Endothelial cell of umbilical vein (primary cell): Measurements from ENCODE around the gene CDK15. TPM values are rescaled to one million over a fixed set of nuclear protein-coding genes. Genes with fewer than 3 reads are reported as not detected.

Source experiments
- BruUV-seq: library from RNA; stranded (reverse); fragments of 400-500 nt; replicated peaks from 2 replicates; lab custom pipeline; 2021; lab: Mats Ljungman, UMichigan
- CTCF ChIA-PET: fragments of 300-600, 350-600 bp; sonication (Branson Sonifier 250); formaldehyde crosslinking; loops from one replicate; lab custom pipeline; 2021; ENCODE audit warnings: antibody characterized with exemption, inconsistent platforms; lab: Charles Lee
- POLR2A ChIA-PET: fragments of 300-600, 350-600 bp; sonication (Branson Sonifier 250); formaldehyde crosslinking; loops from one replicate; lab custom pipeline; 2021; ENCODE audit warnings: antibody characterized with exemption, inconsistent platforms; lab: Charles Lee
- DNase-seq: peaks from one replicate; pipeline ENCODE4 v3.0.0-alpha.2; 2011; ENCODE audit warnings: low read depth, low spot score
- FAIRE-seq: peaks from 2 replicates; lab custom pipeline; 2011; peaks lifted over from hg19 to GRCh38; lab: Jason Lieb, UNC
- H2AFZ ChIP-seq: 2 replicates; pipeline ENCODE4 v1.6.0; 2012; ENCODE audit warnings: low read depth, low read length, control low read depth, inconsistent platforms
- H3K27ac ChIP-seq: 2 replicates; pipeline ENCODE4 v1.5.1; 2011; ENCODE audit warnings: low read depth, mild to moderate bottlenecking, control low read depth, low read length, moderate library complexity; ENCODE audit not compliant: insufficient read depth
- H3K27me3 ChIP-seq, 2 experiments: 2 replicates each; pipeline versions ENCODE4 v1.6.0 to v1.6.1; 2011; ENCODE audit warnings: low read length in 2 of 2, mixed read lengths in 1 of 2; ENCODE audit not compliant: control insufficient read depth in 2 of 2, insufficient read depth in 2 of 2
- H3K36me3 ChIP-seq, 2 experiments: 2 replicates in 1 of 2; 3 replicates in 1 of 2; pipeline ENCODE4 v1.5.1; 2011; ENCODE audit warnings: low read length in 2 of 2, mild to moderate bottlenecking in 1 of 2, moderate library complexity in 1 of 2; ENCODE audit not compliant: control insufficient read depth in 2 of 2, insufficient read depth in 2 of 2; ENCODE audit errors: extremely low read depth in 1 of 2
- H3K4me1 ChIP-seq: 3 replicates; pipeline ENCODE4 v1.5.1; 2011; ENCODE audit warnings: mild to moderate bottlenecking, low read length; ENCODE audit not compliant: control insufficient read depth, insufficient read depth; ENCODE audit errors: extremely low read depth
- H3K4me2 ChIP-seq: 2 replicates; pipeline ENCODE4 v1.6.1; 2011; ENCODE audit warnings: low read length, control low read depth, mixed read lengths; ENCODE audit not compliant: insufficient read depth
- H3K4me3 ChIP-seq, 3 experiments: fragments of 200-600 bp in 1 of 3; sonication (generic), shearing (Covaris generic) in 1 of 3; replicated peaks in 1 of 3; 2 replicates each; pipeline ENCODE4 v1.5.1; 2011 to 2016; ENCODE audit warnings: control low read depth in 3 of 3, low read length in 3 of 3, mild to moderate bottlenecking in 2 of 3, inconsistent platforms in 1 of 3, low read depth in 1 of 3, moderate library complexity in 1 of 3; ENCODE audit not compliant: insufficient read depth in 1 of 3
- H3K79me2 ChIP-seq: 2 replicates; pipeline ENCODE4 v1.6.0; 2012; ENCODE audit warnings: low read length, inconsistent platforms; ENCODE audit not compliant: control insufficient read depth, insufficient read depth
- H3K9ac ChIP-seq: replicated peaks from 2 replicates; pipeline ENCODE3; 2011; ENCODE audit warnings: low read length, control low read depth; ENCODE audit not compliant: insufficient read depth; ENCODE audit errors: extremely low read depth
- H3K9me1 ChIP-seq: replicated peaks from 3 replicates; pipeline ENCODE4 v1.6.0; 2011; ENCODE audit warnings: mild to moderate bottlenecking, low read length; ENCODE audit not compliant: control insufficient read depth, insufficient read depth; ENCODE audit errors: extremely low read depth
- H3K9me3 ChIP-seq: replicated peaks from 2 replicates; pipeline ENCODE4 v1.5.1; 2012; ENCODE audit warnings: low read length, inconsistent platforms; ENCODE audit not compliant: control insufficient read depth, insufficient read depth
- H4K20me1 ChIP-seq: replicated peaks from 2 replicates; pipeline ENCODE3; 2011; ENCODE audit warnings: mild to moderate bottlenecking, low read length; ENCODE audit not compliant: control insufficient read depth, insufficient read depth; ENCODE audit errors: extremely low read depth
- EZH2 ChIP-seq: IDR thresholded peaks from 2 replicates; pipeline ENCODE4 v1.6.1; 2012; ENCODE audit warnings: borderline replicate concordance, low read depth, mild to moderate bottlenecking, moderate library complexity, low read length, inconsistent platforms; ENCODE audit not compliant: severe bottlenecking
- FOS ChIP-seq: IDR thresholded peaks from 2 replicates; pipeline ENCODE4 v1.6.1; 2011; ENCODE audit warnings: mild to moderate bottlenecking, low read length, moderate library complexity, borderline replicate concordance; ENCODE audit not compliant: insufficient read depth
- GATA2 ChIP-seq: IDR thresholded peaks from 2 replicates; pipeline ENCODE4 v1.7.0; 2011; ENCODE audit warnings: low read depth, mild to moderate bottlenecking, moderate library complexity, mixed read lengths, low read length; ENCODE audit not compliant: insufficient read length, insufficient read depth
- JUN ChIP-seq: IDR thresholded peaks from 2 replicates; pipeline ENCODE4 v1.6.1; 2011; ENCODE audit warnings: borderline replicate concordance, low read depth; ENCODE audit not compliant: insufficient read length, insufficient read depth
- MYC ChIP-seq: IDR thresholded peaks from one replicate; pipeline ENCODE4 v1.6.1; 2011; ENCODE audit warnings: mild to moderate bottlenecking, low read depth, low read length
- POLR2A ChIP-seq: IDR thresholded peaks from 2 replicates; pipeline ENCODE4 v1.6.1; 2012; ENCODE audit warnings: low read depth, mild to moderate bottlenecking, control low read depth, low read length
- POLR2AphosphoS5 ChIP-seq: IDR thresholded peaks from 2 replicates; pipeline ENCODE4 v1.6.1; 2012; ENCODE audit warnings: low read depth, mild to moderate bottlenecking, control low read depth, low read length, moderate library complexity; ENCODE audit not compliant: insufficient read depth
- dilution Hi-C: fragments of 300-500 bp; cut with MboI; formaldehyde crosslinking; loops from one replicate; pipeline ENCODE4 v1.15.0; 2019; ENCODE audit warnings: low sequenced_read_pairs; ENCODE audit not compliant: extremely low pct_ligation_motif_present
- intact Hi-C: fragments of 100-400 bp; cut with micrococcal nuclease; formaldehyde crosslinking; loops from one replicate; pipeline ENCODE4 v1.10.0; 2022
- polyA plus RNA-seq, 4 experiments: library from polyadenylated mRNA; depleted of rRNA in 3 of 4; stranded (reverse) in 3 of 4; unstranded in 1 of 4; fragments of >200 nt; gene quantifications; 2 replicates each; pipeline versions ENCODE4 v1.2.1 to v1.2.3, GENCODE V29; 2011 to 2012; ENCODE audit warnings: missing spikeins in 1 of 4
- total RNA-seq: library from RNA; stranded (reverse); gene quantifications from 2 replicates; pipeline ENCODE4 v1.2.3, GENCODE V29; 2021
- TF ChIP-seq, protein P1 (sequence below): IDR thresholded peaks from 2 replicates; pipeline ENCODE4 v1.6.1; 2011; ENCODE audit not compliant: insufficient read depth, insufficient read length
- TF ChIP-seq, protein P2 (sequence below), 2 donors: IDR thresholded peaks; 1 replicate in 1 of 2; 2 replicates in 1 of 2; pipeline ENCODE4 v1.5.1; 2011; ENCODE audit warnings: low read length in 2 of 2, mild to moderate bottlenecking in 2 of 2, moderate library complexity in 2 of 2, control low read depth in 1 of 2, inconsistent platforms in 1 of 2, low read depth in 1 of 2; ENCODE audit not compliant: insufficient read depth in 1 of 2; ENCODE audit errors: extremely low read depth in 1 of 2

The CDK15 gene
- total and polyA plus RNA-seq, 2 donors (not counting 3 experiments of a cell fraction or from before 2014, with no cell fraction given) = not detected

DNA sequence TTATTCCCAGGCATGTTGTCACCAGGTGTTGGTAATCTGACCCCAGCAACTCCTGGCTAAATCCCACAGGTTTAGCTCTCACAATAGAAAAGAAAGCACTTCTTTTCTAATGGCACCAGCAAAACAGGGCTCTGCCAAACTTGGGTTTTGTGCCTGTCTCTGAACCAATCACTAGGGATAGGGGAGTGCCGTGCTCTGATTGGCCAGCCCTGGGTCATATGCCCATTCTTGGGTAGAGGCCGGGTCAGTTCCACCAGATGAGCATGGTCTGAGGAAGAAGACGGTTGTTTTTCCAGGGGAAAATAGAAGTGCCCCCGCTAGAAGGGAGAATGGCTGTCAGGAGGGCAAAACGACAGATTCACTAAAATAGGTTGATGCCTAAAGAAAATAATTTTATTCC, 14.7 kb downstream of the CDK15 start:
- ChIA-PET POLR2A (no interaction called here), CTCF (interaction anchor here (1.5 kb wide), 1 partner anchor 19 kb away, joined by 3 read pairs; no protein-coding TSS in a partner anchor)
- DNase-seq (no peak), FAIRE-seq (no peak)
- H3K9ac ChIP-seq = no peak overlapping the region
- H3K9me1 ChIP-seq = no peaks in the 10 kb centered on the region
- H4K20me1 ChIP-seq = no peaks in the 10 kb centered on the region
- H3K27ac ChIP-seq = no peak overlapping the region
- dilution Hi-C loops = no loop called here
- H3K4me3 ChIP-seq = no peak overlapping the region
- H2AFZ ChIP-seq = no peak overlapping the region
- no peak overlapping the region for H3K4me2 ChIP-seq
- H3K9me3 ChIP-seq = no peaks in the 10 kb centered on the region
- intact Hi-C loops = no loop called here
- no TSS peak for BruUV-seq
- no peaks in the 10 kb centered on the region for H3K36me3 ChIP-seq
- no peaks in the 10 kb centered on the region for H3K4me1 ChIP-seq
- TF ChIP-seq POLR2A (no peak), FOS (no peak)
- peaks cover 10 to 14% of the 10 kb centered on the region in 2 experiments for H3K27me3 ChIP-seq
- H3K79me2 ChIP-seq = no peaks in the 10 kb centered on the region

DNA sequence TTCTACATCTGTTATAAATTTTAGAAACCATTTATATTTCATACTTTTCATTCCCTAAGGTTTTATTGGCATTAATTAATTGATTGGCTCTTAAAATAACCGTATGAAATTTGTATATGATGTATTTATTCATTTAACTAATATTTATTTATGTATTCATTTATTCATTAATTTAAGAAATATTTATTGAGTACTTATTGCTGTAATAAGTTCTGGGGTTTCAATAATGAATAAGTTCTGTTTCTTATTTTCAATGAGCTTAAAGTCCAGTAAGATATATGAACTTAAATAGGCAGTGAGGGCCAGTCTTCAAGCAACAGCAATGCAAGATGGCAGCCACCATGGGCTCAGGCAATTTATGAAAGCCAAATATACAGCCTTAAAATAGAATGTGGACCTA, 17.9 kb downstream of the CDK15 start:
- dilution Hi-C loops = no loop called here
- TF ChIP-seq, protein P1, sequence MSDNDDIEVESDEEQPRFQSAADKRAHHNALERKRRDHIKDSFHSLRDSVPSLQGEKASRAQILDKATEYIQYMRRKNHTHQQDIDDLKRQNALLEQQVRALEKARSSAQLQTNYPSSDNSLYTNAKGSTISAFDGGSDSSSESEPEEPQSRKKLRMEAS = no peak
- TF ChIP-seq JUN (no peak), POLR2A (no peak), POLR2AphosphoS5 (no peak), MYC (no peak), FOS (no peak), GATA2 (no peak), EZH2 (no peak)
- TF ChIP-seq, protein P2, sequence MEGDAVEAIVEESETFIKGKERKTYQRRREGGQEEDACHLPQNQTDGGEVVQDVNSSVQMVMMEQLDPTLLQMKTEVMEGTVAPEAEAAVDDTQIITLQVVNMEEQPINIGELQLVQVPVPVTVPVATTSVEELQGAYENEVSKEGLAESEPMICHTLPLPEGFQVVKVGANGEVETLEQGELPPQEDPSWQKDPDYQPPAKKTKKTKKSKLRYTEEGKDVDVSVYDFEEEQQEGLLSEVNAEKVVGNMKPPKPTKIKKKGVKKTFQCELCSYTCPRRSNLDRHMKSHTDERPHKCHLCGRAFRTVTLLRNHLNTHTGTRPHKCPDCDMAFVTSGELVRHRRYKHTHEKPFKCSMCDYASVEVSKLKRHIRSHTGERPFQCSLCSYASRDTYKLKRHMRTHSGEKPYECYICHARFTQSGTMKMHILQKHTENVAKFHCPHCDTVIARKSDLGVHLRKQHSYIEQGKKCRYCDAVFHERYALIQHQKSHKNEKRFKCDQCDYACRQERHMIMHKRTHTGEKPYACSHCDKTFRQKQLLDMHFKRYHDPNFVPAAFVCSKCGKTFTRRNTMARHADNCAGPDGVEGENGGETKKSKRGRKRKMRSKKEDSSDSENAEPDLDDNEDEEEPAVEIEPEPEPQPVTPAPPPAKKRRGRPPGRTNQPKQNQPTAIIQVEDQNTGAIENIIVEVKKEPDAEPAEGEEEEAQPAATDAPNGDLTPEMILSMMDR (IDR thresholded peaks at IDR 0.05; ENCODE audit: extremely low read depth in 1 of 2, insufficient read depth in 1 of 2, low read depth in 1 of 2, low read length in 2 of 2) = no peak
- H3K9me1 ChIP-seq = no peaks in the 10 kb centered on the region
- intact Hi-C loops = no loop called here
- CTCF ChIA-PET = no interaction called here
- no peaks in the 10 kb centered on the region for H3K79me2 ChIP-seq
- no TSS peak for BruUV-seq
- H2AFZ ChIP-seq = no peak overlapping the region
- H3K4me2 ChIP-seq = no peak overlapping the region
- POLR2A ChIA-PET = no interaction called here
- no peak overlapping the region for H3K9ac ChIP-seq
- H3K4me1 ChIP-seq = no peaks in the 10 kb centered on the region
- no peak overlapping the region for H3K4me3 ChIP-seq
- peaks cover 11 to 16% of the 10 kb centered on the region in 2 experiments for H3K27me3 ChIP-seq
- H4K20me1 ChIP-seq = no peaks in the 10 kb centered on the region
- no peaks in the 10 kb centered on the region for H3K9me3 ChIP-seq
- no peak for DNase-seq
- H3K36me3 ChIP-seq = no peaks in the 10 kb centered on the region
- no peak for FAIRE-seq
- H3K27ac ChIP-seq = no peak overlapping the region
